ENCODE data around the gene RNF126.

- TF ChIP-seq CTCF (IDR thresholded peaks at IDR 0.05; ENCODE audit: borderline replicate concordance, extremely low read depth, low read length, poor library complexity, severe bottlenecking) (no peak), EZH2 (IDR thresholded peaks at IDR 0.05; ENCODE audit: borderline replicate concordance, low read depth, low read length, severe bottlenecking) (no peak)
Observed at GRCh38 chr19:711254-711653, 48.2 kb upstream of the RNF126 start.
